ENCODE data around the gene FARP2. TPM values are rescaled to one million over a fixed set of nuclear protein-coding genes. Genes with fewer than 3 reads are reported as not detected.
"Not testable (repeated sequence)": the region's sequence is repeated elsewhere in the genome, so short reads cannot be mapped to it uniquely, and the experiment has no call there.

FARP2 gene
- total RNA-seq, 1 donor from 2014 or later, result 27.6 TPM

DNA sequence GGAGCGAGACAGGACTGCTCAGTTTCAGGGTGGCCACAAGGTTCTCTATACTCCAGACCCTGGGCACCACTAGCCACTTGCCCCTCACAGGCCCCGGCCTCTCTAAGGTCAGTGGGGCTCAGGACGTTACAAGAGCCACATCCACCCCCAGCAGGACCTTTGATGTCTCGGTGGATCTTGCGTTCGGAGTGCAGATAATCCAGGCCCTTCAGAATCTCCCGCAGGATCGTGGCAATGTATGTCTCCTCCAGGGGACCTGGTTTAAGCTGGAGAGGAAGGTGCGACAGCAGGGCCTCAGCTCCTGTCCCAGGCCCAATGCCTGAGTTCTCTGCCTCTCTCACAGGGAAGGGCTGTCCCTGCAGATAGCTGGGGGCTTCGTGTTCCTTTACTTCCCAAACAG, 143.9 kb downstream of the FARP2 start:
- ATAC-seq (no peak), DNase-seq (ENCODE audit: low spot score) (no peak)

DNA sequence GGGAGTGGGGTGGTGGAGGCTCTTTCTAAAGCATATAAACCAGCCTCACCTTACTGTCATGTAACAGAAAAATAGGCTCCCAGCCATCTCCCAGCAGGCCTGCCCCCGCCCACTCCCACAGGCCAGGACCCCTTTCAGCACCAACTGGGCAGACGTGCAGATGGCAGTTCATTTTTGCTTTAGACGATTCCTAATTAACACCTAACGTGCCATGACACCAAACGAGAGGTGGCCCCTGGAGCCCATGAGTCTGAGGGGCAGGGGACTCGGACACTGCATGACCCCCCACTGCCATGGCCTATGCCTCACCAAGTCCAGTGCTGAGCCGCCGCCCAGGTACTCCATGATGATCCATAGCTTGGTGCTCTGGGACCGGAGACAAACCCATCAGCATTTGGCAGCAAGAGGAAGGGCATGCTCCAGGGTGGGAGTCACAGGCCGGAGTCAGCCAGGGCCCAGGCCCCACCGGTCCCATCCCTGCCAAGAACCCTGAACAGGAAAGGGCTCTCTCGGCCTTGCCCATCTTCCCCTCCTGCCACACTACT, 144.4 kb downstream of the FARP2 start:
- DNase-seq (ENCODE audit: low spot score) (no peak), ATAC-seq (no peak)

- DNase-seq (ENCODE audit: low spot score) (no peak), ATAC-seq (no peak)
Observed at GRCh38 chr2:241501099-241501541, 145.0 kb downstream of the FARP2 start.

- DNase-seq (ENCODE audit: low spot score) (no peak), ATAC-seq (no peak)
Observed at GRCh38 chr2:241501551-241501950, 145.5 kb downstream of the FARP2 start.

DNA sequence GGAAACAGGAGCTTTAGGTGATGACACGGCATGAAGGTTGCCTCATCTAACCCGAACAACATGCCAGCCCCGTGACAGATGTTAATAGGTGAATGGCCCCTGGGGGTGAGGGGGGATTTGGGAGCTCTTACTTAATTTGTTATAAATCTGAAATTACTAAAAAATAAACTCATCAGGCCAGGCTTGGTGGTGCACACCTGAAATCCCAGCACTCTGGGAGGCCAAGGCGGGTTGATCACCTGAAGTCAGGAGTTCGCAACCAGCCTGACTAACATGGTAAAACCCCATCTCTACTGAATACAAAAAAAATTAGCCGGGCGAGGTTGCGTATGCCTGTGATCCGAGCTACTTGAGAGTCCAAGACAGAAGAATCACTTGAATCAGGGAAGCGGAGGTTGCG, 146.2 kb downstream of the FARP2 start:
- no peak for ATAC-seq
- no peak for DNase-seq (ENCODE audit: low spot score)

- no peak for ATAC-seq
- no peak for DNase-seq (ENCODE audit: low spot score)
Observed at GRCh38 chr2:241503776-241504392, 147.8 kb downstream of the FARP2 start.

DNA sequence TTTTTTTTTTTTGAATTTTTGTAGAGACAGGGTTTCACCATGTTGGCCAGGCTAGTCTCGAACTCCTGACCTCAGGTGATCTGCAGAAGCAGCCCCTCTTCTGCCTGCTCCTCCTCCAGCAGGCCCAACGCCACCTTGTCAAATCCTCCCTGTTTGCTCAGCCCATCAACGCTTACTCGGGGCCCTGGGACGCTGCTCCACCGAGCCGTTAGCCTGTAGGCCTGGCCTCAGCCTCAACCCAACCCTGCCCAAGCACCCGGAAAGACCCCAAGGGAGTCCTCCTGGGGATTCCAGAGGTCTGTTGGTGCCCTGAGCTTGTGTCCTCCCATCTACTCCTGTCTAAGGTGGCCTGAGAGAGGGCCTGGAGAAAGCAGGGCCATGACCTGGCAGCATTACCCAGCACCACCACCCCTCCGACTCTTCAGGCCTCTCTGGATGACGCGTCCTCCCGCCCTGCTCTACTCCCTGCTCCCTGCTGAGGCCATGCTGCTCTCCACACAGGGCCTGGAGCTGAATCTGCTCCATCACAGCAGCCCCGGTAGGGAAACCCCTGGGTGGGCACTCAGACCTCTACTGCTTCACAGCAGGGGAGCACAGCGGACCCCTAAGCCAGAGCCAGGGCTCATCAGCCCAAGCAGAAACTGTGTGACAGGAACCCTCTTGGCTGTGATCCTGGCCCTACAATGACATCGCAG, 149.1 kb downstream of the FARP2 start:
- DNase-seq (ENCODE audit: low spot score) (no peak), ATAC-seq (no peak)

GRCh38 chr2:241505781-241506201, 149.7 kb downstream of the FARP2 start:
- DNase-seq (ENCODE audit: low spot score), result no peak
- ATAC-seq, result no peak

DNA sequence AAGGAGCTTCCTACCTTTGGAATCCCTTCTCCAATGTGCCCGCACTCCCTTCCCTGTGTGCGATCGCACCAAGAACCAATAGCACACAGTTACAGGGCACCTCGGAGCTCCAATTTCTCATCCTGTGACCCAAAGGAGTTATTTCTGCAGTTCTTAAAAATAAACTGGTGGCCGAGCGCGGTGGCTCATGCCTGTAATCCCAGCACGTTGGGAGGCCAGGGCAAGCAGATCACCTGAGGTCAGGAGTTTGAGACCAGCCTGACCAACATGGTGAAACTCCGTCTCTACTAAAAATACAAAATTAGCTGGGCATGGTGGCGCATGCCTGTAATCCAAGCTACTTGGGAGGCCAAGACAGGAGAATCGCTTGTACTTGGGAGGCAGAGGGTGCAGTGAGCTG, 150.2 kb downstream of the FARP2 start:
- not testable (repeated sequence) for ATAC-seq; DNase-seq (ENCODE audit: low spot score)

DNA sequence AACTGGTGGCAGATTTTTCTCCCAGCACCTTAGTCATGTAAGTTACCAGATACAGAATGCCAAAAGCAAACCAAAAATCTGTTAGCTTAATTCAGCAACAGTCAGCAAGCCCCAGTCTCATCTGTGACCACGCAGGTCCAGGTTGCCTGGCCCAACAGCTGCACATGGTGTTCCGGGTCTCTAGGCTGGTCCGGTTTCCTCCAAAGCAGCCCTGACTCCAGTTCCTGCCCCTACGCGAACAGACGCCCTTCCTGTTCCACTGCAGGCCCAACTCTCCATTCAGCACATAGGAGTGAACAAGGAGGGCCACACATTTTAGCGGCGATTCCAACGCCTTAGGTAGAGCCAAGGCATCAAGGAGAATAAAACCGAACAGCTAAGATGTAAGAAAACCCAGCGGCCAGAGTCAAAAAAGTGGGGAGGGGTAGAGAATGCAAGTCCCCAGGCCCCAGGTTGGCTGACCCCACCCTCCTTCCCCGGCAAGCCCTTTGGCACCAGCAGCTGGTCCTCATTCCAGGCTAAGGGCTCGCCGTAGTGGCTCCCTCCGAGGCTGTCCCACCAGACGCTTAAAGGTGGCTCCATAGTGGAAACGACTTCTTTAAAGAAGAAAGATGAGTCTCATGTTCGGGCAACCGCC, 150.8 kb downstream of the FARP2 start:
- ATAC-seq (no peak), DNase-seq (ENCODE audit: low spot score) (no peak)

- DNase-seq (ENCODE audit: low spot score), result peak; percentile 58
- ATAC-seq, result peak; percentile 25
Observed at GRCh38 chr2:241507430-241508239, 151.6 kb downstream of the FARP2 start.

DNA sequence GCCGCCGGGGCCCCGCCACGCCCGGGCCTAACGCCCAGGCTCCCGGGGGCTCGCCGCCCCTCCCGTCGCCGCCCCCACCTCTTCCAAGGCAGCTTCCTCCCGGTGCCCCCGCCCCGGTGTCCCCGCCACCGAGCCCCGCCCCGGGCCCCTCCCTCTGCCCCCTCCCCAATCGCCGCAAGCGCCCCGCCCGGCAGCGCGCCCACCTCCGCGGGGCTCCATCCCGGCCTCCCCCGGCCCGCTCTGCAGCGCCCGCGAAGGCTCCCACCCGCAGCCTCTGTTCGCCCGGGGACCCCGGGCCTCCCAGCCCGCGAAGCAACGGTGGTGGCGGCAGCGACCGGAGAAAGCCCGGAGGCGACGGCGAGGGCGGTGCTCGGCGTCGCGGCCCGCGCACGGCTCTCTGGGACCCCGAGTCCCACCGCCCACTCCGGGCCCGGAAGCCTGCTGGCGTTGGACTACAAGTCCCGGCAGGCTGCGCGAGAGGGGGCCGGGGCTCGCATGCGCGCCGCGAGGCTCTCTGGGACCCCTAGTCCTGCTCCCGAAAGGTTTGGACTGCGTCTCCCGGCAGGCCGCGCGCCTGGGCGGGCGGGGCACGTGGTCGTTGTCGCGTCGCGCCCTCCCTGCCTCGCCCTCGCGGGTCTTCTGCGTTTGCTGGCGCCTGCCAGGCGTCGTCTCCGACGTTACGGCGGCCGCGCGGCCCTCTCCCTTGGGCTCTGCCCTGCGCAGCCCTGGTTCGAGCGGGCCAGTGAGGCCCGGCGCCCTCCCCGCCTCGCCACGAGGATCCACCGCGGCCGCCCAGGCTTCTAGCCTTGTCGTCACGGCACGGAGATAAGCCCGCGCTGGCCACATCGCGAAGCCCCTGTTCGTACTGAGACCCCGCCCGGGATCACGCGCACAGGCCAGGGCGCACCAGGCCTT, 152.4 kb downstream of the FARP2 start, which contains the start of gene STK25:
TSS of gene STK25 (minus strand) at position 345 of the 915 bp plus-strand sequence. CDS start 549 bp downstream, outside the sequence.
- ATAC-seq, result peak; percentile 94
- DNase-seq (ENCODE audit: low spot score), result peak; percentile 99

DNA sequence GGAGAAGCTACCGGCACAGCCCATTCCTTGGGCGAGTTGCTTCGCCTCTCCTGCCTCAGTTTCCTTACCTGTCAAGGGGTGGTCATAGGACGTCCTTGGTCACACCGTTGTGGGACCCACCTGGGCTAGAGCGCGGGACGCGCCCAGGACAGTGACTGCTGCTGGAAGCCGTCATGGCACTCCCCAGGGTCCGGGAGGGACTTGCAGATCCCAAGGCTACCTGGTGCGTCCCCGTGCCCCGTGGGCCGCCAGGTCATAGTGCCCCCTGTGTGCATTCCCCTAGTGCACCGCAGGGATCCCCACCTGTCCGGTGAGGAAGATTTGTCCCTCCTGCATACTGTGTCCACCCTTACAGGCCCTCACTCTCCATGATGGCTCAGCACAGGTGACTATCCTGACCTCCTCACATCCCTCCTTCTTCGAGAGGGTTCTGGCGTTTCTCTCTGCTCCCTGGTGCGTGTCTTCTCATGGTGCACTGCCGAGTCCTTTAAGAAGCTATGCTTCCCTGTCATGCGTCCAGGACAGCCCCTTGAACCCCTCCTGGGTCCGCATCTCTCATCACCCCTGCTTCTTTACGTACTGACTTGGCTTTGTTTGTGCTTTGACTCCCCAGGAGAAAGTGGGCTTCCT, 153.2 kb downstream of the FARP2 start:
- ATAC-seq, result no peak
- DNase-seq (ENCODE audit: low spot score), result no peak

DNA sequence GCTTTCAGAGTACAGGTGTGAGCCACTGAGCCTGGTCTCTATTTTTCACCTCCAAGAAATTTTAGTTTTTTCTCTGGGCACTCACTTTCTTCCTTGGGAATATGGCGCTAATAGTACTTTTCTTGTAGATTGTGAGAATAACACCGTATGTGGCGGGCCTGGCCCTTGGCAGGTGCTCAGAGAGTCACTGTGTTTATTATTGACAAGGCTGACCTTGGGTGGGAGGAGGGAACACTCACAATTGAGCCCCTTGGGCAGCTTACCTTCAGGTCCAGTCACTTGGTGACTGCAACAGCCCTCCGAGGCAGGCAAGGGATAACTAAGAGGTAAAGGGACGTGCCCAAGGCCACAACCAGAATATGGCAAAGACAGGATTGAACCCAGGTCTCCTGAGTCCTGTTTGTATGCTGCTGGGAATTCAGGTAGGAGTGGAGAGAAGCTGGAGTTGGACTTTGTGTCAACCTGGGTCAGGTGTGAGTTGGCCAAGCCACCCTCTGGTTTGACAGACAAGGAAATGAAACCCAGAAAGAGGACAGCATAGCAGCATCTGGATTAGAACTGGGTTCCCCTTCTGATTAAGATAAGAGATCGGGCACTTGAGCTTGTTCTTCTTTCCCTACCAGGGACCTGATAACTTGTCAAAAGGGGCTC, 155.1 kb downstream of the FARP2 start:
- DNase-seq (ENCODE audit: low spot score), result no peak
- ATAC-seq, result no peak

DNA sequence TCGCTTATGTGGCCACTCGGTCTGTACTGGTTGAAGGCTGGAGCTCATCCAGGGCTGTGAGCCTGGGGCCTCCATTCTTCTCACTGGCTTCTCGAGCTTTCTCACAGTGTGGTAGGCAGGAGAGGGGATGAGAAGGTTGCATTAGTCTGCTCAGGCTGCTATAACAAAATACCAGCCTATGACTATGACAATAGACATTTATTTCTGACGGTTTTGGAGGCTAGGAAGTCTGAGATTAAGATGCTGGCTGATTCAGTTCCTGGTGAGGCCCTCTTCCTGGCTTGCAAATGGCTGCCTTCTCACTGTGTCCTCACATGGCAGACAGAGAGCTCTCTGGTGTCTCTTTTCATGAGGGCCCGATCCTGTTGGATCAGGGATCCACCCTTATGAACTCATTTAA, 158.5 kb downstream of the FARP2 start:
- DNase-seq (ENCODE audit: low spot score), result no peak
- ATAC-seq, result no peak

GRCh38 chr2:241514986-241515737, 159.1 kb downstream of the FARP2 start:
- ATAC-seq, result peak; percentile 17
- DNase-seq (ENCODE audit: low spot score), result no peak

GRCh38 chr2:241516520-241516965, 160.5 kb downstream of the FARP2 start:
- ATAC-seq, result no peak

DNA sequence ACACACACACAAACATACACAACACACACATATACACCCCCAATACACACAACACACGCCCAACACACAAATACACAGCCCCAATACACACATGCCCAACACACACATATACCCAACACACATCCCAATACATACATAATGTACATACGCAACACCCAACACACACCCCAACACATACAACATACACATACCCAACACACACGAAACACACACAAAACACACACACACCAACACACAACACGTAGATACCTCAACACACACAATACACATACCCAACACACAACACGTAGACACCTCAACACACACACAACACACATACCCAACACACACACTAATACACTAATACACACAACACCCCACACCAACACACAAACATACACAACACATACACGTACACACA, 161.2 kb downstream of the FARP2 start:
- ATAC-seq (no peak), DNase-seq (ENCODE audit: low spot score) (no peak)

More at GRCh38 chr2:241516520-241516965, 160.5 kb downstream of the FARP2 start:
- no peak for DNase-seq (ENCODE audit: low spot score)

All from left lobe of liver (tissue), 2 donors.